CD4-positive, alpha-beta T cell treated with Interleukin-6 for 4 hours (primary cell): ENCODE results near the gene RBSN.
A peak's percentile ranks its signal among the peaks of the same experiment; 100 is the strongest.

Experiments used
- DNase-seq: peaks from one replicate; pipeline ENCODE4 v3.0.0-alpha.2; 2020; ENCODE audit warnings: mixed read lengths

Gene RBSN

DNA sequence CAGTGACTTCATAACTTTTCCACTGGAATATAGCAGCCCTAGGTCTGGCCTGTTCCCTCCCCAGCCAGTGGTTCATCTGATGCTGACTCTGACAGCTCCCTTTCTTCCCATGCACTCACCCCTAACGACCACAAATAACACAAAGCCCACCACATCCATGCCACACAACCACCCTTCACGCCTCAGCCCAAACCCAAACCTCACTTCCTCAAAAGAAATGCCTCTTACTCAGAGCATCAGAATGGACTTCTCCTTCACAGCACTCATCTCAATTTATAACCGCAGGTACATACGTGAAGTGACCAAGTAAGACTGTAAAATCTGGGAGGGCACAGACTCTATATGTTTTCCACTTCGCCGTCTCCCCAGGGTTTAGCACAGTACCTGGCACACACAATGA is 1.1 kb downstream of the RBSN start:
- DNase-seq, result peak; percentile 11

DNA sequence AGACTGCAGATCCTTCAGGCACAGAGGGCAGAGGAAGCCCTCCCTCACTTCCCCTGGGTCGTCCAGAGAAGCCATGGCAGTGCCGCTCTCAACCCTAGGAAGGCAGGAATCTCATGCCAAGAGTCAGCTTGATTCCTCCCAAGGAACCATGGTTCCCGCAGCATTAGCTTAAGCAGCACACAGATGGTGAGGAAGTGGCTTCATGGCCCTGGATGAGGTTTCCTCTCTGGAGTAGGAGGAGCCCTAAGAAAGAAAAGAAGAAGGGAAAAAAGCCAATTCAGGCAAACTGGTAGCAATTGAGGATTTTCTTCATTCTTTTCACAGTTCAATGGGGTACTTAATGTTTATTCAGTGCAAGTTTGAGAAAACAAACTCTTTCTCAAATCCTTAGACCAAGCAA is 2.9 kb downstream of the RBSN start:
- no peak for DNase-seq

DNA sequence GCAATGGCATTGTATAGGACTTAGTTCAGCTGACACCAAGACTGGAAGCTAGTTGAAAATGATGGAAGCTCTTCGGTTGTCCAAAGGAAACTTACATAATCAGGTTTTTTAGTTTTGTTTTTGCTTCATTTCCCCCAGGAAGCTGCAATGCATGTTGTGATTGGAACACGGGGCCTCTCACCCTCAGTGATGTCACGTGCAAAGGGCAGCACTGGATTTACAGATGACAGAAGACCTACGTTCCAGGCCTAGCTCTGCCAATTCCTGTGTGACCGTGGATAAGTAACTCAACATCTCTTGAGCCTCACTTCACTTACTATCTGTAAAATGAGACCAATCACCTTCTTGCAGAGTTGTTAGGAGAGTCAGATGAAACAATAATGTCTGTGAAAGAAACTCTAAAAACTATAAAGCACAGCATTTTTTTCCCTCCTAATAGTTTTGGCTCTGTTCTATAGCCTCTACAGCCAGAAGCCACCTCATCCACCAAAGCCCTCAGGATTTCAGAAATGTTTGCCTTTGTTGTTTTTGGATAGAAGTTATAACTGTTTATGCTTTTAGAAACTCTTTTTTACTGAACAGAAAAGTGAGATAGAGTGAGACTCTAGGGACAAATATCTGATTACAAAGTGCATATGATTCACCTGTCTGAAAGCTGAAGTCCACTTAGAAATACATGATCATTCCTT is 4.6 kb downstream of the RBSN start:
- DNase-seq, result no peak

DNA sequence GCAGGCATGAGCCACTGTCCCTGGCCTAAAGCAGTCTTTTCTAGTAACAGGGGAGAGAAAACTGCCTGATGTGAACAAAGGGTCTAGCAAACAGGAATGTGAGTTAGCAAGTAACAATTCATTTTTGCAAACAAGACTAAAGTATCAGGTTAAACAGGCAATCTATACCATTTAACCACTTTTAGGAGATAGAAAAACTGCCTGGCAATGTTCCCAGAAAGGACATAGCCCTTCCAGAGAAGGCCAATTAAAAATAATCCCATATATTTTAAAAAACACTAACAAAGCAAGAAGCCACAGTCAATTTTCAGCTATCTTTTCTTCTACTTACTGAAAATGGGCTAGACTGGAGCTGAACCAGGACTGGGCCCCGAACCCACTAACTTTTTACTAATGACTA is 6.3 kb downstream of the RBSN start:
- DNase-seq, result no peak

DNA sequence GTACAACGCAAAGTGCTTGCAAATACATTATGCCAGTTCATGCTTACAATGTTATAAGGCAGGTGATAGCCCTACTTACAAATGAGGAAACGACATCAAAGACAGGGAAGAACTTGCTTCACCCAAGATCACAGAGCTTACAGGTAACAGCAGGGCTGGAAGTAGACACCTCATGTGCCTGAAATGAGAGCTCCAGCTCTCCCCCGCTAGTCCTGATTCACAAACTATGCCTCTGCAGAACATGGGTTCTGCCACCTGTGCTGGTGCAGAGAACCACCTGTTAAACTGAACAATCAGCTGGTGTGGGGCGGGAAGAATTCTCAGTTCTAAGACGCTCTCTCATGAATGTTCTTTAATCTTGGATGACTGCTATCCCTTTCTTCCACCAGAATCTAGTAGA is 7.4 kb downstream of the RBSN start:
- DNase-seq, result no peak

DNA sequence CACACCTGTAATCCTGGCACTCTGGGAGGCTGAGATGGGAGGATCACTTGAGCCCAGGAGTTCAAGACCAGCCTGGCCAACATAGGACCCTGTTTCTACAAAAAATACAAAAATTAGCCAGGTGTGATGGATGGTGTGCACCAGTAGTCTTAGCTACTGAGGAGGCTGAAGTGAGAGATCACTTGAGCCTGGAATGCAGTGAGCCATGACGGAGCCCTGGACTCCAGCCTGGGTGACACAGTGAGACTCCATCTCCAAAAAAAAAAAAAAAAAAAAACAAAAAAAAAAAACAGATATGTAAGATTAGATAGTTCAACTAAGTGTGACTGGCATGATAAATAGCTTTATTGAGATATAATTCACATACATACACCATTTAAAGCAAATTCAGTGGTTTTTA is 9.7 kb downstream of the RBSN start:
- no peak for DNase-seq

DNA sequence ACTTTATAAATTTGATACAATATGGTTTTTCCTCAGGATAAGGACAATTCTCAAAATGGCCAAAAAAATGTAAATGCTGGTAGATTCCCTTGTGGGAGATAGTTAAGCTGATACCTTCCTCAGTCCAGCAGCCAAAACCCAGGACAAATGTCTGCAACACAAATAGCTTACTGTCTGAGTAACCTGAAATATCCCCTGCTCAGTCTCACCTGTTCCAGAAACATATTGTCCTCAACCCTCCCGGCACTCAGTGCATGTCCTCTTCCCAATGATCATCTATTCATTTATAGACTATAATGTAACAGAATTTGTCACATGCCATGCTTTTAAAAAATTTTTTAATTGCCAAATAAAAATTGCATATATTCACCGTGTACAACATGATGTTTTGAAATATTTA is 12.2 kb downstream of the RBSN start:
- no peak for DNase-seq

DNA sequence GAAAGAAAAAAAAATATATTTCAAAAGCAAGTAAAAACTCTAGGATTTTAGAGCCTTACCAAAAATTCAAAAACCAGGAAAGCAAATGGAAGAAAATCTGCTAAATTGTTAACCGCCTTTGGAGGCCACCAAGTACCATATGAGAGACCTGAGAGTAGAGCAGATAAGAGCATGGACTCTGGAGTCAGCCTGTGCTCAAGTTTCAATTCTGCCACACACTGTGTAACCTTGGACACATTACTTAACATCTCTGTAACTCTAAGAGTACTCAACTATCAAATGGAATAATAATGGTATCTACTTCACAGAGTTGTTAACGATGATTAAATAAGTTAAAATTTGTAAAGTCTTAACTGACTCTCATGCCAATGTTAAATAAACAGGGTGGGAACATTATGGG is 12.7 kb downstream of the RBSN start:
- no peak for DNase-seq

DNA sequence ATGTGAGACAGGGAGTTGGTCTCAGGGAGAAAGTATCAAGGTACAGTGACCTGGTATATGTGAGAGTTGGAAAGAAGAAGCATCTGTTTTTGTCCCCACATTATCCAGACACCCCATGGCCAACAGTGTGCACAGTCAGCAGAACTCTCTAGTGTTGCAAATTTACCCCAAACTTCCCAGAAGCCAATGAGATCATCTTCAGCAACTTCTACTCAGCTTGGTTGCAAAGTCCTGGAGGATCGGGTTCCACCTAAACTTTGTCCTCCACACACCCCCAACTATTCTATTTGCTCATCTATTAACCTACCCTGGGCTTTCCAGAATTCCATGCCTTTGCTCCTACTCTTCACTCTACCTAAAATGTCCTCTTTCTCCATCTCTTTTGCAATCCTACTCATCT is 15.7 kb downstream of the RBSN start:
- no peak for DNase-seq

DNA sequence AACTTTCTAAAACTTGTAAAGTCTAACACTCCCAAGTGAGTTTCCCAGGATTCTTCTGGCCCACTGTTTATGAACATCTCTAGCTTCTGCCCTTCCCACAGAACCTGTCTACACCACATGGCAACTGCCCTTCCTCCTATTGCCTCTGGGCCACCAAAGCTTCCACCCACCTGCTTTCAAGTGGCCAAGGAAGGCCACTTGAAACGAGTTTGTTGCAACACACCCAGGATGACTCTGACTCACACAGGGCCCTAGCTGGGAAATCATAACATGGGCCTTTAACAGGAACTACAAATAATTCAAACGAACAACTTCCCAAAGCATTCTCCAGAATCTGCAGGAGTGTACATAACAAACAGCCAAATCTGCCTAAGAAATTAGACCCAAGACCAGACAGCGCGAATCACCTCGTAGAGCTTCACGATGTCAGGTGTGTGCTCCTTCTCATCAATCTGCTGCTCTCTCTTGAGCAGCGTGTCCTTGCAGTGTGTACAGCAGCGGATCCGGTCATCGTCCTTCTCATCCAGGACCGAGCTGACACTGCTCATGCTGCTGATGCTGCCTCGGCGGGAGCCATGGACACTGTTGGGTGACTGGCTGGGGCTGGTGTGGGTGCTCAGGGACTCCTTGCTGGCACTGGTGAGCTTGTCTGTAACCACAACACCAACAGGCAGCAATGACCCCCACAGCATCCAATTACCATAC is 16.8 kb downstream of the RBSN start:
- DNase-seq, result no peak

DNA sequence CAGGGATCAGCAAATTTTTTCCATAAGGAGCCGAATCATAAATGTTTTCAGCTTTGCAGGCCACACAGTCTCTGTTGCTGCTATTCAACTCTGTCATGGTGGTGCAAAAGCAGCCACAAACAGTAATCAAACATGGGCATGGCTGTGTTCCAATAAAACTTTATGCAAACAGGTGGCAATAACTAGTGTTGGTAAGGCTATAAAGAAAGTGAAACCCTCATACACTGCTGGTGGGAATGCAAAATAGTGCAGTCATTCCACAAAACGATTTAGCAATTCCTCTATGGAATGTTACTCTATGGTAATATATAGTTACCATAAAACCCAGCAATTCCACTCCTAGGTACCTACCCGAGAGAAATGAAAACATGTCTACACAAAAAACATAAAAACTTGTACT is 19.9 kb downstream of the RBSN start:
- no peak for DNase-seq

DNA sequence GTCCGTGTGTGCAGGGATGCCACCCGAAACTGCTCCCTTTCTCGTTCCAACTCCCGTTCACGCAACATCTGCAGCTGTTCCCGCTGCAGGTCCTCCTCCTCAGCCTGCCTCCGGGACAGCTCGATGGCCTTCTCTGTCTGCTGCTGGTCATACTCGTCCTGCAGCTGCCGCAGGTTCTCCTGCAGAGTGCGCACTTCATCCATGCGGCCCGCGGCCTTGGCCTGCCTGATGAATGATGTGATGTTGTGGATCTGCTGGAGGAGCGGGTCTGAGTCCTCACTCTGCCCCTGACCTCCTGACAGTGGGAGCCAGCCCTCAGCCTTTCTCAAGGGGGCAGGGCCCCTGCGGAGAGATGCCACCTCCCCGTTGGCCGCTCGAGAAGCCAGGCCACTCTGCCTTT is 24.4 kb downstream of the RBSN start:
- no peak for DNase-seq

DNA sequence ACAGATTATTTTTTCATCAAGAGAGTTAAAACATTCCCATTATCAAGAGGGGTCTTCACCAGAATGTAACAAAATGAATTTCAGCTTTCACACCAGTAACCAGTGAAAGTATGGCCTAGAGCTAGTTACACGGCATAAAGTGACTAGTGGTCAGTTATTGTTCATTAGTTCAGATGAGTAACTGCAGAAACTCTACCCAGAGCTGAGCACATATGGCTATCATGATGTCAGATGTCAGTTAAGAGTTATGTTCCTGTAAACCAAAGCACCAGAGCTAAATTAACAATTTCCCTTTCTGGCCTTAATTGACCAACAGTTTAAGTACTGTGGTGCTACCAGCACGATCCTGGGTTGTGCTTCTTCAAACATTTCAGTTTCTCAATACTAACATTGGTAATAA is 27.2 kb downstream of the RBSN start:
- DNase-seq, result no peak

DNA sequence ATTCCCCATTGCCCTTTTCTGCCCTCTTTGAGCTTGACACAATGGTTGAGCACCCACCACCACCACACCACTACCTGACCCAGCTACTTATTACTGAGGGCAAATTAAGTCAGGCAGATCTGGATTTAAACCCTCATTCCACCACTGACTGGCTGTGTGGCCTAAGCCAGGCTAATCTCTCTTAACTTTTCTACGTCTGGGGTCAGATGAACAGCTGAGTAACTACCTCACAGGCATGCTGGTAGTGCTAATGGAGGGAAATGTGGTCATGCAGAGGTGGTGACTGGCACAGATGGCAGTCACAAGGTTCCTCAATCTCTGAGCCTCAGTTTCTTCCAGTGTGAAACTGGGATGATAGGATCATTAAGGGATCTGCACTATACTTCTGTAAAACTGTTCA is 29.5 kb downstream of the RBSN start:
- DNase-seq, result no peak

DNA sequence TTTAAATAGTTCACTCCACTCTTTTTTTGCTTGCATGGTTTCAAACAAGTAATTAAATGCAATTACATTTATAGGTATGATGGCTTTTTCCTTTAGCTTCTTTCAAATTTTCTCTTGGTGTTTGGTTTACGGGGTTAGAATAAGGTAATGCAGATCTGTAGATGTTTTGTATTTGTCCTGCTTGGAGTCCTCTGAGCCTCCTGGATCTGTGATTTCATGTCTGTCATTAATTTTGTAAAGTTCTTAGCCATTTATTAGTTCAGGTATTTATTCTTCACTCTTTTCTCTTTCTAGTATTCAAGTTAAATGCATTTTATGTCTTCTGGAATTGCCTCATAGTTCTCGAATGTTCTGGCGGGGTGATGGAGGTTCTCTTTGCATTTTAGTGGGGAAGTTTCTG is 32.5 kb downstream of the RBSN start:
- no peak for DNase-seq

DNA sequence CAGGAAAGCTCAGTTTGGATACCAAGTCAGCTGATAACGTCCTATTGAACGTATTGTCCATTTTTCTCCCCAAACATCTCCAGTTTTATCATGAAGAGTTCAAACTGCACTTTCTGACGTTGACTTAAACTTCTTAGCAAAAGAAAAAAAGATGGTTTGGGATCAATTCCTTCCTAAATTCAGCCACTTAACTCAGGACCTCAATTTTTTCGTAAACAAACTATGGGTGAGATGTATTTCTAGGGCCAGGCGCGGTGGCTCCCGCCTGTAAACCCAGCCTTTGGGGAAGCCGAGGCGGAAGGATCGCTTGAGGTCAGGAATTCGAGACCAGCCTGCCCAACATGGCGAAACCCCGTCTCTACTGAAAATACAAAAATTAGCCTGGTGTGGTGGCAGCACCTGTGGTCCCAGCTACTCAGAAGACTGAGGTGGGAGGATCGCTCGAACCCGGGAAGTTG is 33.4 kb downstream of the RBSN start:
- no peak for DNase-seq

DNA sequence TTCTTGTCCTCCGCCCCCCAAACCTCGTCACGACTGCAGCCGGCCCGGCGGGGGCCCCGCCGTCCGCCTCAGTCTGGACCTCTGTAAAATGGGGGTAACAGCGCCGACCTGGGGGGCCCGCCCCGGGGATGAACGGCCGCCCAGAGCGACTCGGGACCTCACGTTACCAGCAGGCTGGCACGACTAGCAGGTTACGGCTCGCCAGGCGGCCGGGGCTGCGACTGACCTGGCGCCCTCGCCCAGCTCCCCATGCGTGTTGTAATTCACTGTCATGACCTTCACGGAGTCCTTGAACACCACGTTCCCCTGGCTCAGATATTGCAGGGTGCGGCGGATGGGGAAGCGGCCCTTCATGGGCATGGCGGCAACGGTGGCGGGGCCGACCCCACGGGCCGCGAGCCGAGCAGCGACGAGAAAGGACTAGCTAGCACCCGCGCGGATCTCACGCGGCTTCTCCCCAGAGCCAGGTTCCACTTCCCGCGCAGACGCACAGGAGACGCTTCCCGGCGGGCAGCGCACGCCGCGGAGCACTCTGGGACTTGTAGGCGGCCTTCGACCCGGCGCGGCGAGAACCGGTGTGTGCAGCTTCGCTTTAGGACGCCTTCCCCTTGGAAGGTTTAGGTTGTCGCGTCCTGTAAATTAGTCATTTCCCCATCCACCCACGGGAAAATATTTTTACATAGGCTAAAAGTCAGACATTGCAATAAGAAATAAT is 34.0 kb downstream of the RBSN start, which contains the start of gene MRPS25:
Gene MRPS25, minus strand, starts transcription at position 481 of the 715 bp plus-strand sequence. Its CDS starts 121 bp downstream, at position 360.
- DNase-seq, result peak; percentile 89

DNA sequence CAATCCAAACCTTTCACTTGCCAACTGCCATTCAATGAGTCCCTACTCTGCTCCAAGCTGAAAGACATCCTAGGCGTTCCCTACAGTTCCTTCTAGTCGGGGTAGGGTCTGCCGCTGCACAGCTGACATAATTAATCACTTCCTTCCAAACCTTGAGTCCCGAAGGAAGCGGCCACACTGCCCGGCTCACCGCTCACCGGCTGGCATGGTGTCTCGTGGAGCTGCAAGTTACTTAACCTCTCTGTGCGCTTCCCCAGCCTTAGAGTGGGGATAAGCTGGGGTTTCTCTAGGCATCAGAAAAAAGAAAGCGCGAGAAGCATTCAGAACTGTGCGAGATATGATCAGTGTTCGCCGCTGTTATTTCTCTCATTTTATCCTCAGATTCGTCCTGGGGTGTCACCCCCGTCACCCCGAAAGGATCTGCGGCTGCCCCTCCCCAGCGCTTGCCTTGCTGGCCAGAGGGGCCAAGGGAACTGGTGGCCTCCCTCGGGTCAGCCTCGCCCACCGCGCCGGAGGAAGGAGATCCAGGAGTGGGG is 34.6 kb downstream of the RBSN start:
- peak; percentile 18 for DNase-seq

DNA sequence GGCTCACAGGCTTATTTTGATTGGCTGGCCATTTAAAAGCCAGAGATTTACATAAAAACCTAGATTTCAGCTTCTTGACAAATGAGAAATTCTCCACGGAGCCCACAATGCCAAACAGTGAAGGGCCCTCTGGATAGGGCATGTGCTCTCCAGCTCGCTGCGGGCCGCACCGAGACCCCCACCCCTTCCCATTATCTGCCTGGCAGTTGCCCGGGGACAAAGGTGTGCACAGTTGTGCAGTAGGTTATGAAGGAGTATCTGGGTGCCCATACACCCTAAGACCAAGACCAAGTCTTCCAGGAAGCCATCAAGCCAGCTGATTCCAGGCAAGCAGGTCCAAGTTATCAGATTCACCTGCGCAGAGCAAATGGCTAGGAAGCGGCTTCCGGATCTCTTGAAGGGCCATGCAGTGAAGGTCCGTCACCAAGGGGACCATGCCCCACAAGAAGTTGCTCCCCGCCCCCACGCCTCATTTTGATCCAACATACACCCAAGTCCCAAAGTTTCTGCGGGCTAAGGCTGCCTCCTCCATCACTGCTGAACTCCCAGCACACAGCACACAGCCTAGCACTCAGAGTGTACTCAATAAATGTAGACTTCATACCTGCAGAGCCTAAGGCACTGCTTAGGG is 35.2 kb downstream of the RBSN start:
- DNase-seq, result no peak

DNA sequence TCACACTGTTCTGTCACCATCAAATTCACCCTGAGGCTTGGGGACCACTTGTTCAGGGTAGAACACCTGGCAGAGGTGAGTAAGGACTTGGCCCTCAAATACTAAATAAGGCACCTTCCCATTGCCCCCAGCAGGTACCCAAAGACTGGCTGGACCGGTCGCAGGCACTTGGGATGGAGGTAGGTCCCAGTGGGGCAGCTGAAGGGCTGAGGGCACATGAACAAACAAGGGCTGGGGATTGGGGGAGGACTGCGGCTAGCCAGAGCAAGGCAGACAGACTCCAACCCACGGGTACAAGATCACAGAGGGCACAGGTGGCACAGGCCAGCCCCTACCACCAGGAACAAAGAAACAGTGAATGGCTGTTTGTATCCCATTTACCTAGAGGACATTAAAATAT is 35.7 kb downstream of the RBSN start:
- no peak for DNase-seq

DNA sequence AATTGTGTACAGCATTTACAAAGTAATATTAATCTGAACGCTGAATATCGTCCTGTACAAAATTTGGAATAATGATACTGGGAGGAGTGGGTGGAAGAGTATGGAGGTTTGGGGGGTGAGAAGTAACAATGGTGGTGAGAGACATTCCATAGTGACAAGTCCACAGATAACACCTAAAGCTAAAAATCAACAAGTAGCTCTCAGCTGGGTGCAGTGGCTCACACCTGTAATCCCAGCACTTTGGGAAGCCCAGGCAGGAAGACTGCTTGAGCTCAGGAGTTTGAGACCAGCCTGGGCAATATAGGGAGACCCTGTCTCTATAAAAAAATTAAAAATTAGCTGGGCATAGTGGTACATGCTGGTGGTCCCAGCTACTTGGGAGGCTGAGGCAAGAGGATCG is 38.9 kb downstream of the RBSN start:
- no peak for DNase-seq

DNA sequence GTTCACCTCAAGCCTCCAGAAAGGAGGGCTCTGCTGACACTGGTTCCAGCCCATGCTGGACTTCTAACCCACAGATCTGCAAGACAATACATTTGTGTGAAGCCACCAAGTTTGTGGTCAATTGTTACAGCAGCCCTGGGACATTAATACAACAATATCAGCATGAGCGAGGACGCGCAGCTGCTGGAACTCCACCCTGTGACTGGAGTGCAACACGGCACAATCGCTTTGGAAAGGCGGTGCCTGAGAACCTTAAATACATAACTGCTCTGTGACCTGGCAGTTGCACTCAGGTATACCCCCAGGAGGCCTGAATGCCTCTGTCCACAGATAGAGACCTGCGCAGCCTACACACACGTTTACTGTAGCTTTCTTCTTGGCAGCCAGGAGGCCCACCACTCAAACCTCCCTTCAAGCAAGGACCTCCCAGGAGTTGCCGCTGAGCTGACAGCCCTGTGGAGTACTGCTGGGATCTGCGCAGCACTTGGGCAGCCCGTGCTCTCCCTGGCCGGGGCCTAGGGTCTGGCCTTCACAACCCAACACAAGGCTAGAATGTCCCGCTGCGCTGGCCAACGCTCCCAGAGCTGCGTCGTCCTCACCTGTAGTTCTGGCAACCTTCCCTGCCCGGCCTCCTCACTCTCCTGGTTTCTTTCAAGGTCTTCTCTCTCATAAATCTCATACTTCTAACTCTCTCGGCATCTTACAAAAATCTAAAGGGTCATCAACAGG is 42.1 kb downstream of the RBSN start:
- no peak for DNase-seq
